H1 (cell line): ENCODE measurements around the gene ARHGAP26. TPM values are rescaled to one million over a fixed set of nuclear protein-coding genes. Genes with fewer than 3 reads are reported as not detected.

ENCODE experiments used
- BACH1 ChIP-seq: IDR thresholded peaks from 2 replicates; pipeline ENCODE4 v1.6.1; 2012; ENCODE audit warnings: low read length, improper control_type of control experiment
- BRCA1 ChIP-seq: IDR thresholded peaks from 2 replicates; pipeline ENCODE4 v1.6.1; 2012; ENCODE audit warnings: low read depth, low read length, improper control_type of control experiment
- SP4 ChIP-seq: IDR thresholded peaks from 2 replicates; pipeline ENCODE4 v1.6.1; 2012; ENCODE audit warnings: low read length, inconsistent platforms
- SUZ12 ChIP-seq: fragments of 200-600 bp; sonication (generic); IDR thresholded peaks from 2 replicates; pipeline ENCODE4 v1.6.1; 2012; ENCODE audit warnings: mild to moderate bottlenecking, inconsistent platforms, low read length, moderate library complexity, mixed read lengths
- polyA plus RNA-seq, 7 experiments: library from polyadenylated mRNA; depleted of rRNA in 3 of 7; stranded (reverse) in 5 of 7; unstranded in 2 of 7; fragments of >200 nt in 5 of 7; fragments of 200-250 nt in 2 of 7; gene quantifications; 1 replicate in 5 of 7; 2 replicates in 1 of 7; 4 replicates in 1 of 7; pipeline versions ENCODE4 v1.2.1 to v1.2.3, GENCODE V29; 2011 to 2013; ENCODE audit warnings: missing spikeins in 2 of 7, mixed read lengths in 2 of 7
- total RNA-seq: library from RNA; stranded (reverse); fragmentation: NEBNext Ultra II Directional; extraction: Animal tissue kit (Norgen Biotek cat#: 25700); gene quantifications from 2 replicates; pipeline ENCODE4 v1.2.1, GENCODE V29; 2021
- TF ChIP-seq, protein P1 (sequence below): IDR thresholded peaks from 2 replicates; pipeline ENCODE4 v1.6.1; 2011; ENCODE audit warnings: low read depth, mild to moderate bottlenecking, low read length; ENCODE audit not compliant: insufficient read depth
- TF ChIP-seq, protein P2 (sequence below): fragments of 300-600 bp; sonication (generic); IDR thresholded peaks from 2 replicates; pipeline ENCODE4 v1.7.1; 2012; ENCODE audit warnings: low read length, moderate library complexity, mild to moderate bottlenecking, inconsistent platforms; ENCODE audit not compliant: insufficient replicate concordance

ARHGAP26 gene
- total and polyA plus RNA-seq, 2 of the 8 experiments (the other 6 are each of a cell fraction or from before 2014, with no cell fraction given): 7.1 to 24.8 TPM

DNA sequence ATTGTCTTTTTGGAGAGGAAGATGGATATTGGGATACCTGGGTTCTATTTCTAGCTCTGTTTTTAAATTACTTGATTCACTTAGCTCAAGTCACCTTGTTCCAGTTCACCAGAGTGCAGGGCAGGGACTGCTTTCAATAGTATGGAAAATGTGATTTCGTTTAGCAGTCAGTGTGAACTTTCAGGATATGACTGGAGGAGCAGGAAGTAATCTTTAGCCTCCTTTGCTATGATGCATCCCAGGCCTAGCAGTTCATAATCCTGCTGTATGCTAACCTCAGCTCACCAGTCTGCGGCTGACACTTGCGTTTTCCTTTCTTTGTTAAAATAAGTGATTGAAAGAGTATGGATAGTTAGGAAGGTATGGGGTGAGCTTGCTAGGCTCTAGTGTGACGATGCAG is 169.7 kb downstream of the ARHGAP26 start (continued):
- TF ChIP-seq, protein P1, sequence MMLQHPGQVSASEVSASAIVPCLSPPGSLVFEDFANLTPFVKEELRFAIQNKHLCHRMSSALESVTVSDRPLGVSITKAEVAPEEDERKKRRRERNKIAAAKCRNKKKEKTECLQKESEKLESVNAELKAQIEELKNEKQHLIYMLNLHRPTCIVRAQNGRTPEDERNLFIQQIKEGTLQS: no peak
- TF ChIP-seq SUZ12 (no peak), SP4 (no peak), BRCA1 (no peak), BACH1 (no peak)
- TF ChIP-seq, protein P2, sequence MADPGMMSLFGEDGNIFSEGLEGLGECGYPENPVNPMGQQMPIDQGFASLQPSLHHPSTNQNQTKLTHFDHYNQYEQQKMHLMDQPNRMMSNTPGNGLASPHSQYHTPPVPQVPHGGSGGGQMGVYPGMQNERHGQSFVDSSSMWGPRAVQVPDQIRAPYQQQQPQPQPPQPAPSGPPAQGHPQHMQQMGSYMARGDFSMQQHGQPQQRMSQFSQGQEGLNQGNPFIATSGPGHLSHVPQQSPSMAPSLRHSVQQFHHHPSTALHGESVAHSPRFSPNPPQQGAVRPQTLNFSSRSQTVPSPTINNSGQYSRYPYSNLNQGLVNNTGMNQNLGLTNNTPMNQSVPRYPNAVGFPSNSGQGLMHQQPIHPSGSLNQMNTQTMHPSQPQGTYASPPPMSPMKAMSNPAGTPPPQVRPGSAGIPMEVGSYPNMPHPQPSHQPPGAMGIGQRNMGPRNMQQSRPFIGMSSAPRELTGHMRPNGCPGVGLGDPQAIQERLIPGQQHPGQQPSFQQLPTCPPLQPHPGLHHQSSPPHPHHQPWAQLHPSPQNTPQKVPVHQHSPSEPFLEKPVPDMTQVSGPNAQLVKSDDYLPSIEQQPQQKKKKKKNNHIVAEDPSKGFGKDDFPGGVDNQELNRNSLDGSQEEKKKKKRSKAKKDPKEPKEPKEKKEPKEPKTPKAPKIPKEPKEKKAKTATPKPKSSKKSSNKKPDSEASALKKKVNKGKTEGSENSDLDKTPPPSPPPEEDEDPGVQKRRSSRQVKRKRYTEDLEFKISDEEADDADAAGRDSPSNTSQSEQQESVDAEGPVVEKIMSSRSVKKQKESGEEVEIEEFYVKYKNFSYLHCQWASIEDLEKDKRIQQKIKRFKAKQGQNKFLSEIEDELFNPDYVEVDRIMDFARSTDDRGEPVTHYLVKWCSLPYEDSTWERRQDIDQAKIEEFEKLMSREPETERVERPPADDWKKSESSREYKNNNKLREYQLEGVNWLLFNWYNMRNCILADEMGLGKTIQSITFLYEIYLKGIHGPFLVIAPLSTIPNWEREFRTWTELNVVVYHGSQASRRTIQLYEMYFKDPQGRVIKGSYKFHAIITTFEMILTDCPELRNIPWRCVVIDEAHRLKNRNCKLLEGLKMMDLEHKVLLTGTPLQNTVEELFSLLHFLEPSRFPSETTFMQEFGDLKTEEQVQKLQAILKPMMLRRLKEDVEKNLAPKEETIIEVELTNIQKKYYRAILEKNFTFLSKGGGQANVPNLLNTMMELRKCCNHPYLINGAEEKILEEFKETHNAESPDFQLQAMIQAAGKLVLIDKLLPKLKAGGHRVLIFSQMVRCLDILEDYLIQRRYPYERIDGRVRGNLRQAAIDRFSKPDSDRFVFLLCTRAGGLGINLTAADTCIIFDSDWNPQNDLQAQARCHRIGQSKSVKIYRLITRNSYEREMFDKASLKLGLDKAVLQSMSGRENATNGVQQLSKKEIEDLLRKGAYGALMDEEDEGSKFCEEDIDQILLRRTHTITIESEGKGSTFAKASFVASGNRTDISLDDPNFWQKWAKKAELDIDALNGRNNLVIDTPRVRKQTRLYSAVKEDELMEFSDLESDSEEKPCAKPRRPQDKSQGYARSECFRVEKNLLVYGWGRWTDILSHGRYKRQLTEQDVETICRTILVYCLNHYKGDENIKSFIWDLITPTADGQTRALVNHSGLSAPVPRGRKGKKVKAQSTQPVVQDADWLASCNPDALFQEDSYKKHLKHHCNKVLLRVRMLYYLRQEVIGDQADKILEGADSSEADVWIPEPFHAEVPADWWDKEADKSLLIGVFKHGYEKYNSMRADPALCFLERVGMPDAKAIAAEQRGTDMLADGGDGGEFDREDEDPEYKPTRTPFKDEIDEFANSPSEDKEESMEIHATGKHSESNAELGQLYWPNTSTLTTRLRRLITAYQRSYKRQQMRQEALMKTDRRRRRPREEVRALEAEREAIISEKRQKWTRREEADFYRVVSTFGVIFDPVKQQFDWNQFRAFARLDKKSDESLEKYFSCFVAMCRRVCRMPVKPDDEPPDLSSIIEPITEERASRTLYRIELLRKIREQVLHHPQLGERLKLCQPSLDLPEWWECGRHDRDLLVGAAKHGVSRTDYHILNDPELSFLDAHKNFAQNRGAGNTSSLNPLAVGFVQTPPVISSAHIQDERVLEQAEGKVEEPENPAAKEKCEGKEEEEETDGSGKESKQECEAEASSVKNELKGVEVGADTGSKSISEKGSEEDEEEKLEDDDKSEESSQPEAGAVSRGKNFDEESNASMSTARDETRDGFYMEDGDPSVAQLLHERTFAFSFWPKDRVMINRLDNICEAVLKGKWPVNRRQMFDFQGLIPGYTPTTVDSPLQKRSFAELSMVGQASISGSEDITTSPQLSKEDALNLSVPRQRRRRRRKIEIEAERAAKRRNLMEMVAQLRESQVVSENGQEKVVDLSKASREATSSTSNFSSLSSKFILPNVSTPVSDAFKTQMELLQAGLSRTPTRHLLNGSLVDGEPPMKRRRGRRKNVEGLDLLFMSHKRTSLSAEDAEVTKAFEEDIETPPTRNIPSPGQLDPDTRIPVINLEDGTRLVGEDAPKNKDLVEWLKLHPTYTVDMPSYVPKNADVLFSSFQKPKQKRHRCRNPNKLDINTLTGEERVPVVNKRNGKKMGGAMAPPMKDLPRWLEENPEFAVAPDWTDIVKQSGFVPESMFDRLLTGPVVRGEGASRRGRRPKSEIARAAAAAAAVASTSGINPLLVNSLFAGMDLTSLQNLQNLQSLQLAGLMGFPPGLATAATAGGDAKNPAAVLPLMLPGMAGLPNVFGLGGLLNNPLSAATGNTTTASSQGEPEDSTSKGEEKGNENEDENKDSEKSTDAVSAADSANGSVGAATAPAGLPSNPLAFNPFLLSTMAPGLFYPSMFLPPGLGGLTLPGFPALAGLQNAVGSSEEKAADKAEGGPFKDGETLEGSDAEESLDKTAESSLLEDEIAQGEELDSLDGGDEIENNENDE: no peak
